HS-5 (cell line): ENCODE data around the gene DMC1.
"Not testable (repeated sequence)": the region's sequence is repeated elsewhere in the genome, so short reads cannot be mapped to it uniquely, and the experiment has no call there.

Source experiments
- DNase-seq: peaks from one replicate; pipeline ENCODE4 v3.0.0-alpha.2; 2012; ENCODE audit warnings: low read depth

The DMC1 gene

DNA sequence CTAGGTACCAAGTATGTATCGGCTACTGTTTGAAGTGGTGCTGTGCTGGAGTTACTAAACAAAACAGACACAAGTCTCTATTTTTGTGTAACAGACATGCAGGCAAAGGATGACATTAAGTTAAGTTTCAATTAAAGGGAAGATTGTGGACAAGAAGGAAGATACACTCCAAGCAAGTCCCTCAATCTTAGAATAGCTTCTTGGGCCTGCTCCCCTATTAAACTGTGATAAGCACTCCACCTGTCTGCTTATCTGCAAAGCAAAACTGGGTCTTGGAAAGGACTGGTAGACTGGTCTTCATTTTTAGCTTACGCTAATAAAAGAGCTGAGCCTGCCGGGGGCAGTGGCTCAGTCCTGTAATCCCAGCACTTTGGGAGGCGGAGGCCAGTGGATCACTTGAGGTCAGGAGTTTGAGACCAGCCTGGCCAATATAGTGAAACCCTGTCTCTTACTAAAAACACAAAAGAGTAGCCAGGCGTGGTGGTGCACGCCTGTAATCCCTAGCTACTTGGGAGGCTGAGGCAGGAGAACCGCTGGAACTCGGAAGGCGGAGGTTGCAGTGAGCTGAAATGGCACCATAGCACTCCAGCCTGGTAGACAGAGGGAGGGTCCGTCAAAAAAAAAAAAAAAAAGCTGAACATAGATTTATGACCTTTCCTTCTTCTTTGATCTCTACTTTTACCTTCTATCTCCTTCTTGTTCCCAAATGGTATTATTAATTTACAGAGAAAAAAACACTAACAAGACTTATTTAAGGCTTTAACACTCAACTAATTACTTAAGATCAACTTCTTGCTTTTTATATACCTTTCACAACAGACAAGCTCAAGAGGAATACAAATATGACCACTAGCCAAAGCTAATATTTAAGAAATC is 67.9 kb downstream of the DMC1 start:
- no peak for DNase-seq

DNA sequence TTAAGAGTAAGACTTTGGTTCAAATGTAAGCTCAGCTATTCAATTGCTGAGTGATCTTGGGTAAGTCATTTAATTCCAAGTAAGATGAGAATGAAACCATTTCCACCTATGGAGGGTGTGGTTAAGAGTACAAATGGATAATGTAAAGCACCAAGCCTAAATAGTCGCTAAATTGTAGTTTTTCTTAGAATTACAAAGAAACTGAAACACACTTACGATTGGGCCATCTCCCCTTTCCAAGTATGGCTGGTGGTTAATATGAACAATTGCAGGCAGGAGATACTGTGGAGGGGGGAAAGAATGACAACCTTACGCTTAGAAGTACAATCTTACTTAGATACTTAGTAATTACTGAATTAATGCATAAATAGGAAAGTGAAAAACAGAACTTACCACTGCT is 72.1 kb downstream of the DMC1 start:
- DNase-seq, result no peak

DNA sequence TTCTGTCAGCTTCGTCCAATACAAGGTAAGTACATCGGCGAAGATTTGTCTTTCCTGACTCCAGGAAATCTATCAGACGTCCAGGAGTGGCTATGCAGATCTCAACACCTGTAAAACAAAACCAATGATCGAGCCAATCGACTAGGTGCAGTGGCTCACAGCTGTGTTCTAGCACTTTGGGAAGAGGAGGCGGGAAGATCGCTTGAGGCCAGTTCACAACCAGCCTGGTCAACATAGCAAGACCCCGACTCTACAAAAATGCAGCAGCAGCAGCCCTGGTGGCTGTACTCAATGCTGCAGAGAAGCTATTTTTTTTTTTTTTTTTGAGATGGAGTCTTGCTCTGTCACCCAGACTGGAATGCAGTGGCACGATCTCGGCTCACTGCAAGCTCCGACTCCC is 75.0 kb downstream of the DMC1 start:
- DNase-seq, result no peak

DNA sequence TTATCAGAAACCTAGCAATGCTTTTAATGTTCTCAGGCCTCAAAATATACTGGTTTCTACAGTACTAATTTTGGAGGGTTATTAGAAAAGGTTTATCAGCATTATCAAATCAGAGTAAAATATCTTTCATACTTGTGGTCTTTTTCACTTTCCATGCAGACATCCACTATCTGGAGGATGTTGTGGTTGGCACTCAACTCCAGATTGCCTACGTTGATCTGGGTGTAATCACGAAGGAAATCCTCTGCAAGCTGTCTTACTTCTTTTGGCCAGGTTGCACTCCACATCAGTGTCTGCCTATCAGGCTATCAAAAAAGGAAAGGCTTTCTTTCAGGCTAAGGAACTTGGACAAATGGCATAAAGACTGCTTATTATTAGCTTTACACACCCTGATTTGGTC is 75.5 kb downstream of the DMC1 start:
- DNase-seq, result no peak

DNA sequence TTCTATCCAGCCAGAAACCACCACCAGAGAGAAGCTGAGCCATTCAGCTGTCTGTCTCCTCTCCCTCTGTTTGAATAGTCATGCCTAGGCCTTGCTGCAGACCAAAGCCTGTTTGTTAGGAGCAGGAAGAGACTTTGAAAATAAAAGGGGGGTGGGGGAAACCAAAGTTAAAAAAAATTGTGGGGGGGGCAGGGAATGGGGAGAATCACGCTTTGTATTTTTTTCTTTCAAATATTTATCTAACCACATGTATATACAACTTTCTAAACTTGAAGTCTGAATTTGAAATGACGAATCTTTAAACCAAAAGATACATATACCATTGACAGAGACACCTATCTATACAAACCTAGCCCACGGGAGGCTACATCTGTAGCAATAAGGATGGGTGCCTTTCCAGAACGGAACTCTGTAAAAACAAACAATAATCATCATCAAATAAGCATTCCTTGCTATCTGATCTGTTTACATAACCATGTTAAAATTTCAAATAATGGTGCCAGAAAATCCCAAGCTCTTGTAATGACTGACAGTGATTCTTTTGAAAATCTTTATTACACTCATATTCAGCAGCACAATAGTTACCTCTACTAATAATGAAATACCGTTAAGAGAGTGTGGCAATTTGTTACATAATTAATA is 78.2 kb downstream of the DMC1 start:
- no peak for DNase-seq

DNA sequence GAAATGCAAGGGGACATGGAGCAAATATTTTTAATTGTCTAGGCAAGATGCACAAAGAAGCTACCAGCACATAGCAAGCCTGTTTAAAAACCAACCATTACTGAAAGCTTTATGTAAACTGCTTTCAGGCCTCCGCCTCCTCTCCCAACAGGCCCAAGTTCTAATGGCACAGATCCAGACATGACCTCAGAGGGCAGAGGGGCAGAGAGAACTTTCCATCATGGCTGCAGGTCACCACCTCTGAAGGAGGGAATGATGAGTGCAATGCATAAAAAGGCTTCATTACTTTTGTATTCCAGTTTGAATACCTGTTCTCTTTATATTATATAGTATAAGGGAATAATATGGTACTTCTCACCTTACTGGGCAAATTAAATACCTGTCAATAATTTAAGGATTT is 79.1 kb downstream of the DMC1 start:
- DNase-seq, result no peak

DNA sequence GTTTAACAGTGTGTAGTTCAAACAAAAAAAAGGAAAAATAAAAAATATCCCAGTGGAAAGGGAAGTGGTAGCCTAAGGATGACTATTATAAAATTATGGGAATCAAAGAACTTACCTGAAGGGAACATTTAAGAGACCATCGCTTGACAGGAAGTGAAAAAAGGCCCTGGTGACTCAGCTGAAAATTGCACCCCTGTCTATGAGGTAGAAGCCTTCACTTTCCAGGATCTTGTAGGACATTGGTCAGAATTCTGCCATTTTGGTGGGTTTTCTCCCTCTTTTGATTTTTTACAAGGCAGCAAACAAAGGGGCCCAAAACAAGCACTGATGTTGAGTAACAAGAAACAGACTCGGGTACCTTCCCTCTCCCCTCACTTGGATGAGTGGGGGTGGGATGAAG is 79.5 kb downstream of the DMC1 start:
- DNase-seq, result no peak

DNA sequence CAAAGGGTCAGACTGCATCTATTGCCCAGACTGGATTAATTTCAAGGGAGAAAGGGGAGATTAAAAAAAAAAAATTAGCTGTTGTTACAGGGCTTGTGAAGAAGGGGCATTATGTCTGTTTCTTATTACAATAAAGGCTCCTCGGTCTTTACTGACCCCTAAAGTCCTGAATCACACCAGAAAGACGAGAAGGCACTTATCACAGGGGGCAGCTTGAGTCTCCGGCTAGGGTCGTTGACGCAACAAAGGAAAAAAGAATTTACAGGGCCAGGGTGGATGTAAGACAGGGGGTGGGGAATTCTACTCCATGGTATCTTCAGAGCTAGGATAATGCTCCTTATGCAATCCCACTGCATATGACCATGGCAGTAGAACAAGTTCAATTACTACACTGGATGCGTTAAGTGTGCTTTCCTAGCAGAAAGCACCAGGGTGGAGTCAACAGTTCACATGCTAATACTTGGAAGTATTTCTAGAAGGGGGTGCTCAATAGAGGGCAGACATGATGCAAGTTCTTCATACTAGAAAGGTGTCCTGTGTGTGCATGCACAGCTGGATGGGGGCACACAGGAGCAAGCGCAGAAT is 80.3 kb downstream of the DMC1 start:
- DNase-seq, result no peak

DNA sequence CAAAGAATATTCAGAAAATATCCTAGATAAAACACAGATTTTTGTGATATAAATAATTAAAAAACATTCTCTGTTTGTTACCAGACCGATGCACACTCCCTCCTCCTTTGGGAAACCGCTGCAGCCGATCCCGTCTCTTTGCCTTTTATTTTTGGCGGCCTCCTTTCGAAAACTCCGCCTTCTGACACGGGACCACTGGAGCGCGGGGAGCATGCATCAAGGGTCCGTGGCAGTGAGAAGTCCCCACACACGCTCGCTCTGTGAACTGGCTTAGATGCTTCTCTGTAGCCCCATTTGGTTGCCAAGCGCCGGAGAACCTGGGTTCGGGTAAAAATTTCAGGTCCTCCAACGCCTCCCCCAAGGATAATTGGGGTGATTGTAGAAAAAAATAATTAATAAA is 80.8 kb downstream of the DMC1 start:
- DNase-seq, result no peak

DNA sequence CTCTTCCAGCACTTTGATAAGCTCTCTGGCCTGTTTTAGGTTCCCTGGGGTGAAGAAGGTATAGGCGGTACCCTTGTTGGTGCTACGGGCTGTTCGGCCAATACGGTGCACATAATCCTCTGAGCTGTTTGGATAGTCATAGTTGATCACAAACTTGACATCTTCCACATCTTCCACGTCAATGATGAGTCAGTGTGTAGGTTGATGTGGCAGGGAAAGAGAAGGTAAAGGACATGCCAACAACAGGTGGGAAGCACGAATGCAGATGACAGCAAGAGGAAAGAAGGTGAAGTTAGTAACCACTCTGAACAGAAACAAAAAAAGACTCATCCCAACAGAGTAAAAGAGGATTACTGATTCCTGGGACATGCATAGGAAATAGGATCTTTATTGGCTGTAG is 82.0 kb downstream of the DMC1 start:
- no peak for DNase-seq

DNA sequence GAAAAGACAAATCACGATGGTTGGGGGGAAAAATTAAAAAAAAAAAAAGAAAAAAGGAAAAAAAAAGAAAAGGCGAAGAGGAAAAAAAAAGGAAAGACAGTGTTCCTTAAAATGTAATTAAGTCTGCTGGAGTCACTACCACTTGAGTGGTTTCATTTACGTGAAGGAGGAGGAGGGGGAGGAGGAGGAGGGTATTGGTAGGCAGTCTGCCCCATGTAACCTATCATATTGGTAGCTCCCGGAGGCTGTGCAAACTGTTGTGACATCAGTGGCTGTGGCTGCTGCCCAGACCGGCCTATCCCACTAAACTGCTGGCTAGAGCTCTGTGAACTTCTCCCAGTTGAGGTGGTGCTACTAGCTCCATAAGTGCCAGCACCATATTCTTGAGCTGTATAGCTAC is 84.2 kb downstream of the DMC1 start:
- no peak for DNase-seq

DNA sequence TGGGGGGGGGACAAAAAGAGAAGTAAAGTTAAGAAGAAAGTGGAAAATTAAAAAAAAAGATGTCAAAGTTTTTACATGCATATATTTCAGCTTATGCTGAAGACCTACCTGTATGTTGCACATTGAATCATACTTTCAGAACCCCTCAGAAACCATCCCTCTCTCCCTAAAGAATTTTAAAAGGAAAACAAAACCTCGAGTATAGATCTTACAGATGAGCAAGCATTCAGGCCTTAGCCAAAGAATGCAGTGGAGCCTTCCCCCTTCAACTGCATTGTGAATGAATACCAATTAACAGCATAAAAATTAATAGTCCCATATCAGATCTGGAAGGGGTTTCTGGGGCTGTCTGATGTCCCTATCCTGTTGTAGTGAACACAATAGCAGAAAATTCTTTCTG is 85.7 kb downstream of the DMC1 start:
- no peak for DNase-seq

DNA sequence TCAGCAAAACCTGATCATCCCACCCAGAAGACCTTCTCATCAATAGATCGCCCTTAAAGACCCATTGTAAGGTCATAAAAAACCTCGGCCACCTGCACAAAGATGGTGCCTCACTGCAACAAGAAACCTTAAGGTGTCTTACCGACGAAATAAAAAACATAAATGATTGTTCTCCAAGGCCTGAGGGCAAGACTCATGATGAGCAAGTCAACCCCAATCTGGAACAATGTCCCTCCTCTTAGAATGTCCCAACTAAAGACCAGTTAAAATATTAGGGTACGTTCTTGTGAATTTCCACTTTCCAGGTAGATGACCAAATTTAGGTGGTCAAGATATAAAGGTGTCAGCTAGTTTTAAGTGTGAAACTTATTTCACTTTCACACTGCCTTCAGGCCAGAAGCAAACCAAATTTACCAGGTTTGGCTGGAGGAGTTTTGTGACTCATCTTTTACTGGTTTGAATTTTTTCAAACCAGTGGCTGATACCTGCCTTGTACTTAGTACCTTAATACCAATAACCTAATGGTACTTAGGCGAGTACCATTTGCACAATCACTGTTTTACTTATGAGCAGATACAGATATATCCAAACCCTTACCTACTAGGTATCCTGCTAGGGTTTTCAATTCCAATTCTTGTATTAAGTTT is 87.2 kb downstream of the DMC1 start:
- no peak for DNase-seq

DNA sequence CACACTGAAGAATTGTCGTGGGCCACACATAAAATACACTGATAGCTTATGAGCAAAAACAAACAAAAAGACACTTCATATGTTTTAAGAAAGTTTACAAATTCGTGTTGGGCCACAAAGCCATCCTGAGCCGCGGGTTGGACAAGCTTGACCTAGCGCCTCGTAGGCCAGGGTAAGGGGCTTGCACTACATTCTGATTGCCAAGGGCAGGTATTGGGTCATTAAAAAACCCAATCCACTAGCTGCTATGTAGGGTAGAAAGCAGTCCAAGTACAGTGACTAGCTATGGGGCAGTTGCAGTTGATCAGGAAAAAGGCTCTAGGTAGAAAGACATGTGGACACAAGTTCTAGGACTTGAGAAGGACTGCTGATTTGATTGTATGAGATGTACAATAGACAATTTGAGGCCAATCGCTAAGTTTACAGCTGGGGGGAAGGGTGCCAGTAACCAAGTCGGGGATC is 88.1 kb downstream of the DMC1 start:
- DNase-seq, result no peak

DNA sequence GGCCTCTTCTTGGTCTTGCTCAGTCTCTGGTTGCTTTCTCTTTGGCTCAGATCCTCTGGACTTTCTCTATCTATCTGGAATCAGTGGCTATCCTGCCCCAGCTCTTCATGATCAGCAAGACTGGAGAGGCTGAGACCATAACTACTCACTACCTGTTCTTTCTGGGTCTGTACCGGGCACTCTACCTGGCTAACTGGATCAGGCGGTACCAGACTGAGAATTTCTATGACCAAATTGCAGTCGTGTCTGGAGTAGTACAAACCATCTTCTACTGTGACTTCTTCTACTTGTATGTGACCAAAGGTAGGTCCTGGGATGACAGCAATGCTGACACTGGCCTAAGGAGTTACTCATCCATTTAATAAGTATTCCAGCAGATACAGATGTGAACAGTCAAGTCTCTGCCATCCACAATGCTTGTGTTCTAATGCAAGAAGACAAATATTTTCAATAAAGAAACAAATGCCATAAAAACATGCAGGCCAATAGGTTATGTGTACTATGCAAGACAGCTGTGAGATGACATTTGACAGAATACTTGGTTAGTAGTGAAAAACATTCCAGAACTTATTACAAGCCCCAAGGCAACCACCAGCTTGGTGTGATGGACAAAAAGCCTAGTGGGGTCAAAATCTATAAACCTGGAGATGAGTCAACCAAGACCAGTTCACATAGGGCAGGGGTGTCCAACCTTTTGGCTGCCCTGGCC is 88.7 kb downstream of the DMC1 start:
- no peak for DNase-seq

DNA sequence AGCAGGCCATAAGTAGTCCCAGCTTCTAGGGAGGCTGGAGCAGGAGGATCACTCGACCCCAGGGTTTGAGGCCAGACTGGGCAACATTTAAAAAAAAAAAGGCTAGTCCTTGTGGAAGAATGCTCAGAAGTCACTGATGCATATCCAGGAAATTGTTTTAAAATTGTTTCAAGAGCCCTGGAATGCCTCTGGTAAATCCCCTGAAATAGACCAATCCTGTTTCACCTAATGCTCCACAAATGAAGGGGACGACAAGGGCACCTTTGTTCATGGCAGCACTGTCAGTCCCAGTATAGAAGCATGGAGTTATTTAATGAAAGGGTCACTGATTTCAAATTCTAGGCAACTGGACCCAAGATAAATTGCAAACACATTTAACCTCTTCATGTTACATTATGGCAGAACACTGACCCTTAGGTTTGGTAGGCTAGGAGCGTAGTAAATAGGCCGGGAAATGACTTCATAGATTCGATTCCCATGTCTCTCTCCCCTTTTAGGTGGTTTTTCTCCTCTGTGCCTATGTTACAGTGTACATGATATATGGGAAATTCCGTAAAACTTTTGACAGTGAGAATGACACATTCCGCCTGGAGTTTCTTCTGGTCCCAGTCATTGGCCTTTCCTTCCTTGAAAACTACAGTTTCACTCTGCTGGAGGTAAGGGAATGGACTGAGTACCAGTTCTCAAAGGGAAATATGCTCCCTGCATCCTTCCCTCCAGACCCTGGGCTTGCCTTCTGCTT is 90.7 kb downstream of the DMC1 start:
- no peak for DNase-seq

DNA sequence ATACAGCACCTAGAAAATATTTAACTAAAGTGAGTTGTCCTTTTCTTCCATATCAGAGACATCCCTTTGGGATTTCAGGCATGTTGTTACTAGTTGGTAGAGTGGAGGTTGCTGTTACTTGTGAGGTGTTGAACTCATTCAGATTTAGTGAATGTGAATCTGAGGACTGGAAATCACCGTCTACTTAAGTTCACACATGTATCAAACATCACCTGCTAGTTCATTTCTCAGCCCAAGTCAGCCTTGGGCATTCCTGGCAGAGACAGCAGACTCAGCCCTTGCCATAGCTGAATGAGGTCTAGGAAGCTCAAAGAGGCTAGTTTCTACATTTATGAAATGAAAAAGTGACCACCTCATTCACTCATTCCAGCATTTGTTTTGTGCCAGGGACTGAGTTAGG is 92.4 kb downstream of the DMC1 start:
- no peak for DNase-seq

DNA sequence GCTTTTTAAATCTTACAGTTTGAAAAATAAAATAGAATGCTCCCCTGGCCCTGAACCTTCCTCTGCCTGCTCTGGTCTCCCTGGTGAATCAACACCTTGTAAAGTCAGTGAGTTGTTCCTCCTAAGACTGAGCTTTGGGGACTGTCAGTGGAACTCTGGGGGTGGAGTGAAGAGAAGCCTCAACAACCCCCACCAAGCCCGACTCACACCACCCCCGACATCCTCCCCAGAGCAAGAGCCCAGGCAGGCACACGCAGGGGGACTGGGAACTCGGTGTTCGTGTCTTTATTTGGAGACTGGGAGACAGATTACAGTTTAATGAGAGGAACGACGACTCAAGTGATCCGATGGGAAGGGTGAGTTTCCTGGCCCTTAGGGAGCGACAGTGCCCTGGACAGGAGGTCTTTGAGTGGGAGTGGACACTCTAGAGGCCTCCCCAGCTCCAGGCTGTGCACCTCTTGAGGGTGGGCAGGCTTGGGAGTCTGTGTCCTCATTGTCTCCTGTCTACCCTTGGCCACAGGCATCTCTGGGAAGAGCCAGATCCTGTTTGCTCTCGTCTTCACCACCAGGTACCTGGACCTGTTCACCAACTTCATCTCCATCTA is 95.9 kb downstream of the DMC1 start:
- DNase-seq, result no peak

DNA sequence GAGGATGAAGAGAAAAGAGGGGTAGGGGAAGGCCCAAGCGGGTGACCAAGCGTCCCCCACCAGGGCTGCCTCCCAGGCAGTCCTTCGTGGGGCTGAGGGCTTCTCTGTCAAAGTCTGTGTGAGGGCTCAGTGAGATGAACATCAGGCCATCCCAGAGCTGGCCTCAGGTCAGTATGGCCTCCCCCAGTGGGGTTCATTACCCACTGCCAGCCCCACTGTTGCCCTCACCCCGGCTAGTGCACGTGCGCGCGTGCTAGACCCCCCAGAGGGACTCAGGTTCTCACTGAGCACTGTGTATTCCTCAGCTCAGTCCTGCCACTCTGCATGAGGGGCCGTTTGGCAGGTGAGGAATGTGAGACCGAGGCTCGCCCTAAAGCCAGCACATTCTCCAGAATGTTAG is 98.7 kb downstream of the DMC1 start:
- DNase-seq, result no peak

DNA sequence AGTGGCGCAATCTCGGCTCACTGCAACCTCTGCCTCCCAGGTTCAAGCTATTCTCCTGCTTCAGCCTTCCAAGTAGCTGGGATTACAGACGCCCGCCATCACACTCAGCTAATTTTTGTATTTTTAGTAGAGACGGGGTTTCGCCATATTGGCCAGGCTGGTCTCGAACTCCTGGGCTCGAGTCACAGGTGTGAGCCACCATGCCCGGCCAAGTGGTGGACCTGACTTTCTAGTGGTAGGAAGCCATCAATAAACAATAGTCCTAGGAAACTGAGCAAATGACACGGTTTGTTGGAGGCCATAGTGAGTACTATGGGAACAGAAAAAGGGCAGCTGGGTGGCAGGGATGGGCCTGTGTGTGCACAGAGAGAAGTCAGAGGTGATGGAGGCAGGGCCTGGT is 99.8 kb downstream of the DMC1 start:
- not testable (repeated sequence) for DNase-seq

DNA sequence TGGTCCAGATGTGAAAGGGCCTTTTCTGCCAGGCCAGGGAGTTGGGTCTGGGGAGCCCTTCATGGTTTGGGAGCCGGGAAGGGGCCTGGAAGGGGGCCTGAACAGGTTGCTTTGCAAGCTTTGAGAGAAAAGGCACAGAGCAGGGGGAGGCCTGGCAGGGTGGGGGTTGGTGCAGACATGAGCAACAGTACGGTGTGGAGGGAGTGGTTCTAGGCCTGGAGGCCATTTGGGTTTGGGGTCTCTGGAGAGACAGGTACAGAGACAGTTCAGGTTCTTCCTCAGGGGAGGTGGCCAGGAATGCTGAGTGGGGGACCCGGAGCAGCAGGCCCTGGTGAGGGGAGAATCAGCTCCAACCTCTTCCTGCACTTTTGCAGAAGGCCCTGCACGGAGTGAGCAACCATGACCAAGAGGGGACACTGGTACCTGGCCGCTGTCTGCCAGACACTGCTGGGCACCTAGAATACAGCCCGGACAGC is 100.6 kb downstream of the DMC1 start:
- no peak for DNase-seq
